ENCODE measurements around the gene FAM234B. TPM values are rescaled to one million over a fixed set of nuclear protein-coding genes. Genes with fewer than 3 reads are reported as not detected.

The FAM234B gene
- total RNA-seq, 4 donors from 2014 or later: 1.8 to 3.5 (median 2.5) TPM

DNA sequence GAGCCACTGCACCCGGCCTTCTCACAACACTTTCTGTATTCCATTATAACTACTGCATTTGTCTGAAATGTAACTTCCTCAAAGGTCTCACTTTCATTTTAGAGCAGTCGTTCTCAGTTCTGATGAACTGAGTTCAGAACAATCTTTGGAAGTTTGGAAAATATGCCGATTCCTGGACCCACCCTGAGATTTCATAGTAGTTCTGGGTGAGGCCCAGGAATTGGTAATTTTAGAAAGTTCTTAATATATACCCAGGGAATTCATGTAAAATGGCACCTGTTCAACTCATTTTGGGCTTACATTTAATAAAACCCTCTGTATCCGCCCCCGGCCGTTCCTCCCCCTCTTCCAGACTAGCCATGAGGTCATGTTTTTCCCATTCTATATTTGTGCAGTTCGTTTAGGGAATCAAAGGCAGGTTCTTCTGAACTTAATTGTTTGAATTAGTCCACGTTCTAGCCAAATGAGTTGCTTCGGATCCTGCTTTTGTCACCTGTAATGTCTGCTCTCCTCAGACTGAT lies 53.4 kb downstream of the FAM234B start:
- Histone ChIP-seq H3K27me3 (no peaks in the 10 kb centered on the region), H3K4me1 (peaks cover 19 to 32% of the 10 kb centered on the region in 2 donors), H3K9me3 (no peaks in the 10 kb centered on the region), H3K27ac (peak overlapping the region; percentile 56 to 84 (median 83)), H3K4me3 (peak overlapping the region; percentile 20 to 47 (median 38)), H3K36me3 (no peaks in the 10 kb centered on the region)
- no peak for ATAC-seq
- intact Hi-C loops (cut with DNase I; ENCODE audit: low total_unique reads) (loop anchor here (1.0 to 2.0 kb wide), 2 partner anchors 99 to 116 kb away; partner anchors contain the start of gene EMP1), in situ Hi-C loops (cut with MboI; ENCODE audit: low sequenced_read_pairs in 4 of 4) (loop anchor here (5.0 to 25.0 kb wide), 5 partner anchors 105 to 185 kb away; no protein-coding TSS in a partner anchor)
- no peak for TF ChIP-seq CTCF (IDR thresholded peaks at IDR 0.05 in 4 of 5, conservative IDR thresholded peaks at IDR 0.05 in 1 of 5)
- no peak for TF ChIP-seq POLR2A (IDR thresholded peaks at IDR 0.05)
- no peak for DNase-seq

GRCh38 chr12:13099066-13099843 lies 55.1 kb downstream of the FAM234B start:
- in situ Hi-C loops (cut with MboI; ENCODE audit: low sequenced_read_pairs in 4 of 4): loop anchor here (5.0 to 25.0 kb wide), 5 partner anchors 103 to 187 kb away; no protein-coding TSS in a partner anchor
- Histone ChIP-seq H3K36me3 (no peaks in the 10 kb centered on the region), H3K27me3 (no peaks in the 10 kb centered on the region), H3K27ac (peak overlapping the region; percentile 66 to 84 (median 83)), H3K4me1 (peaks cover 19 to 32% of the 10 kb centered on the region in 2 donors), H3K9me3 (no peaks in the 10 kb centered on the region), H3K4me3 (no peak overlapping the region)
- peak in 1 of 2 donors; percentile 23 for DNase-seq
- TF ChIP-seq CTCF (IDR thresholded peaks at IDR 0.05 in 4 of 5, conservative IDR thresholded peaks at IDR 0.05 in 1 of 5) (no peak), POLR2A (IDR thresholded peaks at IDR 0.05) (no peak)
- ATAC-seq: no peak
- intact Hi-C loops (cut with DNase I; ENCODE audit: low total_unique reads): loop anchor here (2.0 kb wide), 1 partner anchor 98 kb away; the partner anchor contains the start of gene EMP1

DNA sequence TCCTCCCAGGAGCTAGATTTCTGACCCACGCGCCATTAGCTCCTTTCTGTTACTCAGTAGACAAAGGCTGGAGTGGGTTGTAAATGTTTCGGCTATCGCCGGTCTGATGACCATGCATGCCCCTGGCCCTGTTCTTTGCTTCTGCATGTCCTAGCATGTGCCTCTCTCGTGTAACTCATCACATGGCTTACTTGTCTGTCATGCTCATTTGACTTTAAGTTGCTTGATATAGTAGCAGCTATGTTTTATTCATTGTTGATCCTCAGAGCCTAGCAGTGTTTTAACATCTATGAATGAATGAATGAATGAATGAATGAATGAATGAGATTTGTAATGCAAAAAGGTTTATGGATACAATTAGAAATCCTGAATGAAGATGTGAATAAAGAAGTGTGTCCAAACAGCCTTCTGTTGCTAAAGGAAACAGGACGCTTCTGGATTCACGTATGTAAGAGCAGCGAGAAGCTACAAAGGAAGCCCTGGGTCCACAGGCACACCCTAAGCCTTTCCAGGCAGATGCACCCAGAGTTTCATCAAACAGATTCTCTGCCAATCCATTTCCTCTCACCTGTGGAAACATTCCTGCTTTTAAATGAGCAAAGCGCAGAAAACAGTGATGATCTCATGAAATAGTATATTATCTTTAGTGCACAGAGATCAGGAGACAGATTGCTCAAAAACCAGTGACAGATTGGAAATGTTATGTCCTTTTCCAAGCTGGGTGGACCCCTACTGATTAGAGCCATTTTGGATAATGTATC lies 55.8 kb downstream of the FAM234B start:
- ATAC-seq: no peak
- Histone ChIP-seq H3K4me1 (peaks cover 19 to 32% of the 10 kb centered on the region in 2 donors), H3K9me3 (no peaks in the 10 kb centered on the region), H3K27me3 (no peaks in the 10 kb centered on the region), H3K4me3 (peak overlapping the region in 1 of 4 donors; percentile 75), H3K27ac (peak overlapping the region; percentile 83 to 84 (median 83)), H3K36me3 (no peaks in the 10 kb centered on the region)
- no peak for TF ChIP-seq POLR2A (IDR thresholded peaks at IDR 0.05)
- TF ChIP-seq CTCF (IDR thresholded peaks at IDR 0.05 in 4 of 5, conservative IDR thresholded peaks at IDR 0.05 in 1 of 5): no peak
- intact Hi-C loops (cut with DNase I; ENCODE audit: low total_unique reads): loop anchor here (2.0 to 5.0 kb wide), 3 partner anchors 47 to 183 kb away; partner anchors contain the start of gene EMP1
- in situ Hi-C loops (cut with MboI; ENCODE audit: low sequenced_read_pairs in 4 of 4): loop anchor here (5.0 to 25.0 kb wide), 5 partner anchors 102 to 188 kb away; no protein-coding TSS in a partner anchor
- DNase-seq: no peak

DNA sequence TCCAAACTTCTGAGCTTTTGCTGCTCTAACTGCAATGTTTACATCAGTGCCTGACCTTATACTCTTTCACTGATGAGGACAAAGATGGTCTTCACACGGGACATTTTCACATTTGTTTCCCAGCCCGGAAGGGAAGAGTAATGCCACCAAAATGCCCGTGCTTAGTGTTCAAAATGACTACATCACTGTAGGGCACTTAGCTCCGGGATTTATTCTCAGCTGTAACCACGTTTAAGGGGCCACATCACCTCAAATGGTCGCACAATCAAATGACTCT lies 56.4 kb downstream of the FAM234B start:
- no peaks in the 10 kb centered on the region for H3K9me3 ChIP-seq
- DNase-seq: no peak
- H3K36me3 ChIP-seq: no peaks in the 10 kb centered on the region
- H3K27ac ChIP-seq: peak overlapping the region; percentile 83 to 84 (median 83)
- TF ChIP-seq POLR2A (IDR thresholded peaks at IDR 0.05) (no peak), CTCF (IDR thresholded peaks at IDR 0.05 in 4 of 5, conservative IDR thresholded peaks at IDR 0.05 in 1 of 5) (no peak)
- peak overlapping the region; percentile 58 to 75 (median 65) for H3K4me3 ChIP-seq
- intact Hi-C loops (cut with DNase I; ENCODE audit: low total_unique reads) (loop anchor here (5.0 kb wide), 2 partner anchors 47 to 183 kb away; no protein-coding TSS in a partner anchor), in situ Hi-C loops (cut with MboI; ENCODE audit: low sequenced_read_pairs in 4 of 4) (no loop called here)
- no peaks in the 10 kb centered on the region for H3K27me3 ChIP-seq
- peaks cover 19 to 32% of the 10 kb centered on the region in 2 donors for H3K4me1 ChIP-seq
- no peak for ATAC-seq
